Hair follicular keratinocyte (primary cell): ENCODE results near the gene ZNF322. TPM values are rescaled to one million over a fixed set of nuclear protein-coding genes. Genes with fewer than 3 reads are reported as not detected.

ENCODE experiments used
- total RNA-seq: library from RNA; depleted of rRNA; stranded (reverse); fragments of >200 nt; gene quantifications from 2 replicates; pipeline ENCODE4 v1.2.3, GENCODE V29; 2015

Gene ZNF322
- total RNA-seq, result 4.9 and 6.2 TPM in 2 replicates

GRCh38 chr6:26659042-26659999, at the start of gene ZNF322:
Gene ZNF322 (minus strand): TSS chr6:26659746. CDS start chr6:26638553, 21,193 bp downstream.

DNA sequence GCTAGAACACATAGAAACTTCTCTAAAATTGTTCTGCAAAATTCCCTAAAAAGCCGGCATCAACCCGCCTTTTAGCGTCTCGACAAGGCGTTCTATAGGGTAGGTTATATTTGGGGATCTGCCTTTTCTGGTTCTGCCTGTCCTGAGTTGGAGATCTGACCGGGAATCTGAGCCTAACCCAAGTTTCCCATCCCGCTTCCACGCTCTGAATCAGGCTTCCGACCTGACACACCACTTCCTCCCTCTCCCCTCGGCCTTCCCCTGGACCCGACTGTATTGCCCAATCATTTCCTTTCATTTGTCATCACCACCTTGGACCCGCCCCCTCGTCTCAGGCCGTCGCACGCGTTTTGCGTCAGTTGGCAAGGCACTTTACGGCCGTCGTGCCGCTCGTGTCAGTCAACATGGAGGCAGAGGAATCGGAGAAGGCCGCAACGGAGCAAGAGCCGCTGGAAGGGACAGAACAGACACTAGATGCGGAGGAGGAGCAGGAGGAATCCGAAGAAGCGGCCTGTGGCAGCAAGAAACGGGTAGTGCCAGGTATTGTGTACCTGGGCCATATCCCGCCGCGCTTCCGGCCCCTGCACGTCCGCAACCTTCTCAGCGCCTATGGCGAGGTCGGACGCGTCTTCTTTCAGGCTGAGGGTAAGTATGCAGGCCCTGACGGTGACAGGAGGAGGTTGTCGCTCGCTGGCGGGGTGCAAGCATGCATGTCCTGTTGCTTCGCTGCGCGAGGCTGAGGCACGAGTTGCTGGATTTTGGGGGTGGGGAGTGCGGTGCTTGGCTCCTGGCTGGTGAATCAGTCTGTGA, 62.8 kb downstream of the ZNF322 start, which contains the start of gene ABT1:
Gene ABT1 (plus strand): TSS at position 375 of the 810 bp plus-strand sequence. CDS start 30 bp downstream, at position 405.

Other genes with a start within 250 kb of the ZNF322 start
- 3.9 and 4.1 TPM in 2 replicates for gene BTN3A3, start 219.2 kb downstream of the ZNF322 start, total RNA-seq
- 3.5 and 4.7 TPM in 2 replicates for gene BTN2A1, start 201.8 kb downstream of the ZNF322 start, total RNA-seq
- not detected in 2 replicates for gene BTN1A1, start 159.4 kb downstream of the ZNF322 start, total RNA-seq
- gene HMGN4, start 121.4 kb downstream of the ZNF322 start, total RNA-seq, result 96.7 and 111 TPM in 2 replicates
- 15.8 and 20.6 TPM in 2 replicates for gene ABT1, start 62.8 kb downstream of the ZNF322 start, total RNA-seq